SK-N-SH treated with all-trans-retinoic acid at 6 μM for 48 hours (cell line): ENCODE measurements around the gene AP3D1.

ENCODE experiments used
- ATAC-seq: fragments of 200-7000 bp; cut with Tn5 transposase; 3 replicates; pipeline ENCODE4 v1.9.1; 2020; ENCODE audit warnings: mild to moderate bottlenecking, moderate library complexity
- ARNTL ChIP-seq: fragments of 450-650 bp; formaldehyde crosslinking; IDR thresholded peaks from 2 replicates; pipeline ENCODE4 v1.5.0; 2020; ENCODE audit warnings: low read depth, mild to moderate bottlenecking, moderate library complexity, borderline replicate concordance
- BACH2 ChIP-seq: fragments of 250-450 bp; sonication (Bioruptor Pico); IDR thresholded peaks from 2 replicates; pipeline ENCODE4 v1.9.0; 2021; ENCODE audit warnings: mild to moderate bottlenecking, borderline replicate concordance
- CREB5 ChIP-seq: fragments of 250-450 bp; sonication (Bioruptor Pico); IDR thresholded peaks from 2 replicates; pipeline ENCODE4 v1.5.1; 2020; ENCODE audit warnings: low read depth, mild to moderate bottlenecking, moderate library complexity
- CSDC2 ChIP-seq: fragments of 250-450 bp; sonication (Bioruptor Pico); IDR thresholded peaks from 2 replicates; pipeline ENCODE4 v1.5.0; 2020; ENCODE audit warnings: mild to moderate bottlenecking, moderate library complexity
- ESRRG ChIP-seq: fragments of 250-450 bp; sonication (Bioruptor Pico); IDR thresholded peaks from 2 replicates; pipeline ENCODE4 v1.6.1; 2021; ENCODE audit warnings: mild to moderate bottlenecking
- GLIS3 ChIP-seq: fragments of 250-450 bp; sonication (Bioruptor Pico); IDR thresholded peaks from 2 replicates; pipeline ENCODE4 v1.5.0; 2020; ENCODE audit warnings: mild to moderate bottlenecking, moderate library complexity
- ISL1 ChIP-seq: fragments of 250-450 bp; sonication (Bioruptor Pico); IDR thresholded peaks from 2 replicates; pipeline ENCODE4 v2.1.2; 2022; ENCODE audit warnings: mild to moderate bottlenecking, moderate library complexity
- OSR1 ChIP-seq: fragments of 250-450 bp; sonication (Bioruptor Pico); IDR thresholded peaks from 2 replicates; pipeline ENCODE4 v1.8.0; 2022; ENCODE audit warnings: moderate library complexity, mild to moderate bottlenecking, inconsistent platforms
- PATZ1 ChIP-seq: fragments of 250-450 bp; sonication (Bioruptor Pico); IDR thresholded peaks from 2 replicates; pipeline ENCODE4 v1.8.0; 2020; ENCODE audit warnings: mild to moderate bottlenecking, moderate library complexity, borderline replicate concordance
- POU6F1 ChIP-seq: fragments of 250-450 bp; sonication (Bioruptor Pico); IDR thresholded peaks from 2 replicates; pipeline ENCODE4 v1.8.0; 2021; ENCODE audit warnings: low read depth, mild to moderate bottlenecking, moderate library complexity, borderline replicate concordance
- PPARA ChIP-seq: fragments of 250-450 bp; sonication (Bioruptor Pico); IDR thresholded peaks from 2 replicates; pipeline ENCODE4 v1.5.0; 2020; ENCODE audit warnings: mild to moderate bottlenecking, borderline replicate concordance
- RARB ChIP-seq: fragments of 250-450 bp; sonication (Bioruptor Pico); IDR thresholded peaks from 2 replicates; pipeline ENCODE4 v1.8.0; 2021; ENCODE audit warnings: mild to moderate bottlenecking, moderate library complexity
- SNAI2 ChIP-seq: fragments of 250-450 bp; sonication (Bioruptor Pico); IDR thresholded peaks from 2 replicates; pipeline ENCODE4 v1.5.0; 2020; ENCODE audit warnings: mild to moderate bottlenecking, moderate library complexity
- TCF4 ChIP-seq: fragments of 250-450 bp; sonication (Bioruptor Pico); IDR thresholded peaks from 2 replicates; pipeline ENCODE4 v1.8.0; 2021; ENCODE audit warnings: mild to moderate bottlenecking, moderate library complexity, borderline replicate concordance
- TOX ChIP-seq: fragments of 250-450 bp; sonication (Bioruptor Pico); IDR thresholded peaks from 2 replicates; pipeline ENCODE4 v1.8.0; 2021; ENCODE audit warnings: mild to moderate bottlenecking, moderate library complexity, borderline replicate concordance
- TSHZ2 ChIP-seq: fragments of 250-450 bp; sonication (Bioruptor Pico); IDR thresholded peaks from 2 replicates; pipeline ENCODE4 v1.5.0; 2020; ENCODE audit warnings: mild to moderate bottlenecking, moderate library complexity
- ZC3H10 ChIP-seq: fragments of 250-450 bp; sonication (Bioruptor Pico); IDR thresholded peaks from 2 replicates; pipeline ENCODE4 v1.5.1; 2021; ENCODE audit warnings: mild to moderate bottlenecking, moderate library complexity
- ZFP30 ChIP-seq: fragments of 450-650 bp; formaldehyde crosslinking; IDR thresholded peaks from 2 replicates; pipeline ENCODE4 v1.5.0; 2022; ENCODE audit warnings: mild to moderate bottlenecking, moderate library complexity
- ZNF565 ChIP-seq: fragments of 450-650 bp; formaldehyde crosslinking; conservative IDR thresholded peaks from 2 replicates; pipeline ENCODE4 v1.5.0; 2020; ENCODE audit warnings: low read depth, mild to moderate bottlenecking, moderate library complexity
- ZNF70 ChIP-seq: fragments of 450-650 bp; formaldehyde crosslinking; IDR thresholded peaks from 2 replicates; pipeline ENCODE4 v1.5.0; 2020; ENCODE audit warnings: mild to moderate bottlenecking, moderate library complexity
- ZNF8 ChIP-seq: fragments of 450-650 bp; formaldehyde crosslinking; IDR thresholded peaks from 2 replicates; pipeline ENCODE4 v1.5.0; 2020; ENCODE audit warnings: mild to moderate bottlenecking, moderate library complexity

The AP3D1 gene

GRCh38 chr19:2116507-2116906 lies 34.9 kb downstream of the AP3D1 start:
- TF ChIP-seq CSDC2 (CRISPR knock-in tag) (no peak), ISL1 (CRISPR knock-in tag) (no peak), ZNF70 (CRISPR knock-in tag) (no peak), ZC3H10 (CRISPR knock-in tag) (no peak), ARNTL (CRISPR knock-in tag) (no peak), POU6F1 (CRISPR knock-in tag) (no peak), ESRRG (CRISPR knock-in tag) (no peak), CREB5 (CRISPR knock-in tag) (no peak), ZNF8 (no peak), PPARA (CRISPR knock-in tag) (no peak), OSR1 (CRISPR knock-in tag) (no peak), RARB (CRISPR knock-in tag) (no peak), PATZ1 (no peak), TOX (CRISPR knock-in tag) (no peak), BACH2 (CRISPR knock-in tag) (no peak), ZNF565 (CRISPR knock-in tag) (no peak), TSHZ2 (no peak)
- ATAC-seq = no peak

- TF ChIP-seq PATZ1 = no peak
- no peak for TF ChIP-seq SNAI2 (CRISPR knock-in tag)
- TF ChIP-seq TSHZ2 = no peak
- TF ChIP-seq OSR1 (CRISPR knock-in tag) = no peak
- TF ChIP-seq ZNF70 (CRISPR knock-in tag) = no peak
- TF ChIP-seq GLIS3 (CRISPR knock-in tag) = no peak
- TF ChIP-seq ZFP30 (CRISPR knock-in tag) = no peak
- TF ChIP-seq CREB5 (CRISPR knock-in tag) = no peak
- no peak for TF ChIP-seq PPARA (CRISPR knock-in tag)
- TF ChIP-seq CSDC2 (CRISPR knock-in tag) = no peak
- no peak for TF ChIP-seq TOX (CRISPR knock-in tag)
- TF ChIP-seq TCF4 (CRISPR knock-in tag) = no peak
- no peak for TF ChIP-seq POU6F1 (CRISPR knock-in tag)
- TF ChIP-seq ISL1 (CRISPR knock-in tag) = no peak
- TF ChIP-seq ARNTL (CRISPR knock-in tag) = no peak
- TF ChIP-seq ZNF565 (CRISPR knock-in tag) = no peak
- ATAC-seq = no peak
These were observed 35.4 kb downstream of the AP3D1 start for GRCh38 chr19:2115911-2116426.
